ENCODE measurements around the gene POLR3E.

DNA sequence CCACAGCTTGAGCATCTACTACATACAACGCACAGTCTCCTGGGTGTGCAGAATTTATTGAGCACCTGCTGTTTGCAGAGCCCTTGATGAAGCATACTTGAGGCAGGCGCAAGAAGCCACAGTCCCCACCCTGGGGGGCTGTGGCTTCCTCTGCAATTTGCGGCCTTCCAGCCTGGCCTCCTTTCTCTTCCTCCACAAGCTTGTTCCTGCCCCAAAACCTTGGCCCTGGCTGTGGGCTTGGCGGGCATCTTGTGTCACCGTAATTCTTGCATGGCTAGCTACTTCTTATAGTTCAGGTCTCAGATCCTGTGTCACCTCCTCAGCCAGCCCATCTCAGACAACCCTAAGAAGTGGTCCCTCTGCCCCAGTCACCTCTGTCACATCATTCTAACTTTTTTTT is 43.9 kb upstream of the POLR3E start:
- TF ChIP-seq CTCF (IDR thresholded peaks at IDR 0.05), result no peak
- TF ChIP-seq POLR2A (IDR thresholded peaks at IDR 0.05), result no peak
